HFF-Myc (cell line): Measurements from ENCODE around the gene CTU2.

ENCODE experiments used
- DNase-seq: peaks from one replicate; pipeline ENCODE4 v3.0.0-alpha.2; 2011; ENCODE audit warnings: low read depth; ENCODE audit errors: extremely low read depth
- H3K4me3 ChIP-seq: replicated peaks from 2 replicates; pipeline ENCODE4 v1.5.1; 2011; ENCODE audit warnings: low read depth, mild to moderate bottlenecking, control low read depth, low read length
- CTCF ChIP-seq: IDR thresholded peaks from 2 replicates; pipeline ENCODE4 v1.5.1; 2012; ENCODE audit warnings: mild to moderate bottlenecking, low read depth, low read length, control low read depth; ENCODE audit errors: missing control alignments

The CTU2 gene

GRCh38 chr16:88759245-88759975 is 53.1 kb downstream of the CTU2 start:
- no peak overlapping the region for H3K4me3 ChIP-seq
- no peak for TF ChIP-seq CTCF
- DNase-seq = no peak

DNA sequence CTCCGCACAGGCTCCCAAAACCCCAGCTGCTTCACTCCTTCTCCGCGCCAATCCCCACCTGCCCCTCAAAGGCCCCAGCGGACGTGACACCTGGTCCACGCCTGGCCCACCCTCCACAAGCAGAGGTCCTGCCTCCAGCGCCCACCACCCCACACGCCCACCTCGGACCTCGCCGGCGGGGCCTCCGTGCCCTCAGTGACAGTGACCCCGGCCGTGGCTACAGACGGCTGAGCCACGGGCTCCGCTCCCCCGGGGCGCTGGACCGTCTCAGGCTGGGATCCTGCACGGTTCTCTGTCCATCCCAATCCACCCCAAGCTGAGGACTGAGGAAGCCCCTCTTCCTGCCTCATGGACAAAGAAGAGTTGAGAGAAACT is 53.7 kb downstream of the CTU2 start:
- no peak for TF ChIP-seq CTCF
- no peak for DNase-seq

DNA sequence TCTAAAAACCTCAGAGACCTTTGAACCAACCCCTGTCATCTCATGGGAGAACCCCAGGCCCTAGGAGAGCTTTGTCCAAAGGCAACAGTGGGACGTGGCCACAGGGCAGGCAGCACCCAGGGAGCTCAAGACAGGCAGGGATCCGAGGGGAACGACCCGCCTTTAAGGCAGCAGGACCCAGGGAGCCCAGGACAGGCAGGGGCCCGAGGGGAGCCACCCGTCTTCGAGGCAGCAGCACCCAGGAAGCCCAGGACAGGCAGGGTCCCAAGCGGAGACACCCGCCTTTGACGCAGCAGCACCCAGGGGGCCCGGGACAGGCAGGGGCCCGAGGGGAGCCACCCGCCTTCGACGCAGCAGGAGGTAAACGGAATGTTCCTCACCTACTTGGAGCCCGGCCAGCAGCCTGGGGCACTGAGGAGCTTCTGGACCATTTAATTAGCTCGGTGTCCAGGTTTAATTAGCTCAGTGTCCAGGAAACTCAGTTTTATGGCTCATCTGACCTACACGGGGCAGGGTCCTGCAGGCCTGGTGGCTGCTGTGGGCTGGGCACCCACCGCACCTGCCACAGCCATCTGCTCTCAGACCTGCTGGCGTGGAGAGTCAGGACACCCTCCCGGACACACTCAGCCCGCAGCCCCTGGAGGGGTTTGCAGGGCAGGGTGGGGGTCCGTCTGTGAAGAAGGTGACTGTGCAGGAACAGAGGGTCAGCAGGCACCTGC is 54.3 kb downstream of the CTU2 start:
- no peak for DNase-seq

More for the DNA sequence above, 53.7 kb downstream of the CTU2 start:
- H3K4me3 ChIP-seq = no peak overlapping the region

DNA sequence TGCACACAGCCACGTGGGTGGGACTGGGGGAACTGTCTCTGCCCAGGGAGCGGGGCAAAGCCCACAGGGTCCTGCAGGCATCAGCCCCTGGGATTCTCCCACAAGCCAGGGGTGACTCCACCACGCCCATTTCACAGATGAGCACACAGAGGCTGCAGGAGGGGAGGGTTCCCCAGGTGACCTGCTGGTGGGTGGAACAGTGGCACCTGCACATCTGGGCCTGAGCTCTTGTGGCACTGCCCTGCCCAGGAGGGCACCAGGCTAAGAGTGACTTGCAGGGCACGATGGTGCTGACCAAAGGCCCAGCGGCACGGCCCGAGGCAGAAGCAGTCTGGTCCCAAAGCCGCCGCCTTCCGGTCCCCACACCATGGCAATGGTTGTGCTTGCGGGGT is 54.8 kb downstream of the CTU2 start:
- H3K4me3 ChIP-seq = no peak overlapping the region
- no peak for DNase-seq
- no peak for TF ChIP-seq CTCF

More for the DNA sequence above, 54.3 kb downstream of the CTU2 start:
- TF ChIP-seq CTCF = no peak
- H3K4me3 ChIP-seq = no peak overlapping the region

DNA sequence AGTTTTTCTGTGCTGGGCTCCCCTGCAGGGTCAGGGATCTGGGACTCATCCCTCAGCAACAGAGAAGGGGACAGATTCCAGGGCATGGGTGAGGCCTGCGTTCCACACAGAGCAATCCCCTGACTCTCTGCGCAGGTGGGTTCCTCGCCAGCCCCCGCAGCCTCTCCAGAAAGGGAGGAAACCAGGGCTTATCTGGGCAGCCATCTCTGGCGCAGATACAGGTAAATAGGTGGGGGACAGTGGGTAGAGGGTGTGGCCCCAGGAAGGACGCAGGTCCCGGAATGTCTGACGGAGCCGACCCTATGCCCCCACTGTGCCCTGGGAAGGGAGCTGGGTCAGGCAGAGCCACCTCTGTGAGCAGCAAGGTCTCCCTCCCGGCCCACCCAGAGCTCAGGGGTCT is 55.5 kb downstream of the CTU2 start:
- no peak overlapping the region for H3K4me3 ChIP-seq
- no peak for TF ChIP-seq CTCF
- no peak for DNase-seq

DNA sequence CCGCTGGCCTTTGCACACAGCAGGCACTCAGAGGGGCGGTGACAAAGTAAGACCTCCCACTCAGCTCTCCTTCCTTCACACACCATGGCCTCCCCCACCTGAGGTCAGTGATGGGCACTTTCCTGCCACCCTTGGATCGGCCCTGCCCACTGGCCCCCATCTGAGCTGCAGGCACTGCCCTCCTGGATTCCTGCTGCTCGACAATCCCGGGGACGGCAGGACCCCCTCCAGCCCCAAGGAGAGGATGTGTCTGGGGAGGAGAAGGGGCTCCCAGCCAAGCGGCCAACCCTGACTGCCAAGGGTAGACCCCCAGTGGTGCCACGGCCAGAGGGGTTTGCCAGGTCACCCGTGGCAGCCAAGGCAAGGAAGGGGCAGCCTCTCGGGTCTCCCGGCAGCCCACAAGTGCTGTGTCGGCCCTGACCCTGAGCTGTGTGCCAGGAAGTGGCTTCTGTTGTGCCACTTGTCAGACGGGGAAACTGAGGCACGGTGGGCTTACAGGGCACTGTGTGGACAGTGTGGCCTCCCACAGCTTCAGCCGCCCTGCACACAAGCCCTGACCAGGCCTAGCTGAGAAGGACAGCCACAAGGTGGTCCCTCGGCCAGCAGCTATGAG is 56.1 kb downstream of the CTU2 start:
- H3K4me3 ChIP-seq = no peak overlapping the region
- no peak for TF ChIP-seq CTCF
- DNase-seq = no peak
